ENCODE results near the gene MRTFB.
A peak's percentile ranks its signal among the peaks of the same experiment; 100 is the strongest.

MRTFB gene

GRCh38 chr16:14283786-14284185 lies 212.7 kb downstream of the MRTFB start:
- TF ChIP-seq CTCF (IDR thresholded peaks at IDR 0.05; ENCODE audit: insufficient read depth, missing control alignments) = no peak
- no peak for FAIRE-seq

DNA sequence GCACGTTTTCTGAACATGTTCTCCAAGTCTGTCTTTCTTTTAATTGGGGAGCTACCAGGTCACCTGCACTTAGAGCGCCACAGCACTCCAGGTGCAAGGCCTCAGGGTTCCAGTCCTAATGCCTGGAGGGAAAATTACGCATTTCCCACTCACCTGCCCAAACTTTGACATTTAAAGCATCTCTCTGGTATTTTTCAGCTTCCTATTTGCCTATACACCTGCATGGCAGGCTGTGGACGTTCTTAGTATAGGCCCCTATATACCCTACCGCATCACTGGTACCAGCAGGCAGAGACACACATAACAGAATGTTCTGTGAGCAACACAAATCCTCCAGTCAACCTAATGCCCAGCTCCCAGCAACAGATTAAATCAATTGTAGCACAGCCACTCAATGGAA lies 213.3 kb downstream of the MRTFB start:
- FAIRE-seq (no peak), DNase-seq (ENCODE audit: insufficient read length, low spot score) (no peak)

More at GRCh38 chr16:14283786-14284185, 212.7 kb downstream of the MRTFB start:
- no peak for DNase-seq (ENCODE audit: insufficient read length, low spot score)

DNA sequence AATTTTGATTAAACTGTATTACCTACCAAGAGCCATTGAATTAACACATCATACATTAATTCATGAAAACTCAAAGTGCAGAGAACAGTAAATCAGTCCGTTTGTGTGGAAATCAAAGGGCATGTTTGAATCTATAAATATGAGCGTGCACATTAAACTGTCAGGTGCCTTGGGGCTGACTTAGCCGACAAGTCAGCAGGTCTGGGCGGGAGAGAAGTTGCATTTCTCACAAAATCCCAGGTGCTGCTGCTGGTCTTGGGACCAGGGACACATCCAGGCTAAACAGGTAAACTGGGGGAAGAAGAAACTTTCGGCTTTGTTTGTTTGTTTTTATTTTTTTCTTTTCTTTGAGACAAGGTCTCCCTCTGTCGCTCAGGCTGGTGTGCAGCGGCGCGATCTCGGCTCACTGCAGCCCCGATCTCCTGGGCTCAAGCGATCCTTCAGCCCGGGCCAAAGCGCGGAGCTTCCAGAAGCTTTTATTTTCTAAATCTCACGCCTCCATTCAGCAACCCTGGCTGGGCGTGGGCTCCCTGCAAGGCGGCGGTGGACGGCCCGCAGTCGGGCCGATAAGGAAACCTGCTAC lies 213.9 kb downstream of the MRTFB start:
- DNase-seq (ENCODE audit: insufficient read length, low spot score) = no peak
- FAIRE-seq = no peak
- peak; percentile 24 for TF ChIP-seq CTCF (IDR thresholded peaks at IDR 0.05; ENCODE audit: insufficient read depth, missing control alignments)

More for the DNA sequence above, 213.3 kb downstream of the MRTFB start:
- TF ChIP-seq CTCF (IDR thresholded peaks at IDR 0.05; ENCODE audit: insufficient read depth, missing control alignments) = no peak

DNA sequence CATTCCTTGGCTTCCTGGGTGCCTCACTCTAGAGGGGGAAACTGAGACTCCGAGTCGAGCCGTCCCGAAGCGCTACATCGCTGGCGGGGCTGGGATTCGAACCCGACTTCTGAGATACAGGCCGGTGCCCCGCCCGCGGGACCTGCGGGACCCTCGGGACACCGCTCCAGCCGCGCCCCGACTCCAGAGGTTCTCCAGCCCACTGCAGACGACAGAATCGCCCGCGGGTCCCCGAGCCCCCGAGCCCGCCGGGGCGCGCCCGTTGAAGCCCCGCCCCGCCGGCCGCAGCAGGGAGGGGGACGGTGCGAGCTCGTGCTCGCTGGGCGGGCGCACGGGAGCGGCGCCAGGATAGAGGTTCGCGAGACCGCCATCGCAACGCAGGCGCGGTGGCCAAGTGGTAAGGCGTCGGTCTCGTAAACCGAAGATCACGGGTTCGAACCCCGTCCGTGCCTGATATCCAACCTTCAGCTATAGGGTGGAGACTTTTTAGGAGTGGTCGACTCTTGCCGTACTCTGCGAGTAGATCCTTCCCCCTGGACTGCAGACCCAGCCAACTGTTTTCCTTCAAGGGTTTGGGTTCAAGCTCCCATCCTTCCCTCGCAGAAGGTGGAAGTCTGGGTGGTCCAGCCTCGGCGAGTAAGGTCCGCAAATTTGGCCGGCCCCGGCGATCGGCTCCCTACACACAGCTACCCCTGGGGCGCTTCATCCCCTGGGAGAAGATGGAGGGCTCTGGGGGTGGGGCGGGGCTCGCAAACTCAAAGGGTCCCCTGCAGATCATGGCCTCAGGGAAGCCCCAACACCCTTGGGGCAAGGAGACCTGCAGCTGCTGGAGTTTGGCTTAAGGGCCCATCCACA lies 214.6 kb downstream of the MRTFB start:
- DNase-seq (ENCODE audit: insufficient read length, low spot score) = peak; percentile 83
- no peak for FAIRE-seq
- TF ChIP-seq CTCF (IDR thresholded peaks at IDR 0.05; ENCODE audit: insufficient read depth, missing control alignments) = no peak

- FAIRE-seq (no peak), DNase-seq (ENCODE audit: insufficient read length, low spot score) (no peak)
- TF ChIP-seq CTCF (IDR thresholded peaks at IDR 0.05; ENCODE audit: insufficient read depth, missing control alignments) = no peak
These were observed 215.5 kb downstream of the MRTFB start for GRCh38 chr16:14286368-14287230.

DNA sequence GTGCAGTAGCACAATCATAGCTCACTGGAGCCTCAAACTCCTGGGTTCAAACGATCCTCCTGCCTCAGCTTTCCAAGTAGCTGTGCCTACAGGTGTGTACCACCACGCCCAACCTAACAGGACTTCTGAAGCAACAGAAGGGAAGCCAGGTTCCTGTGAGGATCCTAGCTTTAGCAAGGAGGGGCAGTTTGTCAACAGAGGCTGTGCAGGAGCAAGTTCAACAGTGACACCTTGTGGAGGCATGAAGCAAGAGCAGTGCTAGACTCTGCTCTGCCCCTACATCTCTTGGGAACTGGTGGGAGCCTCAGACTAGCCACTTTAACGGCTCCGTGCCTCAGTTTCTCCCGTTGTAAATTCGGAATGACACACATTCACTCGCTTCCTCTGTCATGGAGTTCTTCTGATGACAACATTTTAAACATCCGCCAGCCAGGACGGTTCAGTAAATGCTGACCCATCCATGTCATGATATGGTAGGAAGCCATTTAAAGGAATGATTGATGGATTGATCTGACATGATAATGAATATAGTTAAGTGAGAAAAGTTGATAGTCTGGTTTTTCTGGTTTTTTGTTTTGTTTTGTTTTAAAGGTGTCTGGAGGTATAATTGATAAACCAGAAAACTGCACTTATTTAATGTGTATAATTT lies 218.7 kb downstream of the MRTFB start:
- peak; percentile 43 for TF ChIP-seq CTCF (IDR thresholded peaks at IDR 0.05; ENCODE audit: insufficient read depth, missing control alignments)
- FAIRE-seq (no peak), DNase-seq (ENCODE audit: insufficient read length, low spot score) (peak; percentile 52)

All from D721Med (cell line).